Measurements from ENCODE around the gene EFR3B.

GRCh38 chr2:25090801-25091200 is 48.9 kb downstream of the EFR3B start:
- no peak for TF ChIP-seq ZNF644 (CRISPR knock-in tag; IDR thresholded peaks at IDR 0.05; ENCODE audit: low read depth)
- TF ChIP-seq CTCF (CRISPR knock-in tag; IDR thresholded peaks at IDR 0.05) = no peak
- no peak for TF ChIP-seq GTF2F1 (IDR thresholded peaks at IDR 0.05; ENCODE audit: low read length)
- TF ChIP-seq ZNF367 (CRISPR knock-in tag; IDR thresholded peaks at IDR 0.05; ENCODE audit: borderline replicate concordance) = no peak
- TF ChIP-seq TAF1 (CRISPR knock-in tag; IDR thresholded peaks at IDR 0.05) = no peak
- TF ChIP-seq, protein P1, sequence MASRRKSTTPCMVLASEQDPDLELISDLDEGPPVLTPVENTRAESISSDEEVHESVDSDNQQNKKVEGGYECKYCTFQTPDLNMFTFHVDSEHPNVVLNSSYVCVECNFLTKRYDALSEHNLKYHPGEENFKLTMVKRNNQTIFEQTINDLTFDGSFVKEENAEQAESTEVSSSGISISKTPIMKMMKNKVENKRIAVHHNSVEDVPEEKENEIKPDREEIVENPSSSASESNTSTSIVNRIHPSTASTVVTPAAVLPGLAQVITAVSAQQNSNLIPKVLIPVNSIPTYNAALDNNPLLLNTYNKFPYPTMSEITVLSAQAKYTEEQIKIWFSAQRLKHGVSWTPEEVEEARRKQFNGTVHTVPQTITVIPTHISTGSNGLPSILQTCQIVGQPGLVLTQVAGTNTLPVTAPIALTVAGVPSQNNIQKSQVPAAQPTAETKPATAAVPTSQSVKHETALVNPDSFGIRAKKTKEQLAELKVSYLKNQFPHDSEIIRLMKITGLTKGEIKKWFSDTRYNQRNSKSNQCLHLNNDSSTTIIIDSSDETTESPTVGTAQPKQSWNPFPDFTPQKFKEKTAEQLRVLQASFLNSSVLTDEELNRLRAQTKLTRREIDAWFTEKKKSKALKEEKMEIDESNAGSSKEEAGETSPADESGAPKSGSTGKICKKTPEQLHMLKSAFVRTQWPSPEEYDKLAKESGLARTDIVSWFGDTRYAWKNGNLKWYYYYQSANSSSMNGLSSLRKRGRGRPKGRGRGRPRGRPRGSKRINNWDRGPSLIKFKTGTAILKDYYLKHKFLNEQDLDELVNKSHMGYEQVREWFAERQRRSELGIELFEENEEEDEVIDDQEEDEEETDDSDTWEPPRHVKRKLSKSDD (CRISPR knock-in tag; IDR thresholded peaks at IDR 0.05; ENCODE audit: low read depth) = no peak
- no peak for TF ChIP-seq NR2C2 (CRISPR knock-in tag; IDR thresholded peaks at IDR 0.05; ENCODE audit: borderline replicate concordance)
- TF ChIP-seq JUND (CRISPR knock-in tag; IDR thresholded peaks at IDR 0.05) = no peak
- no peak for TF ChIP-seq ZBTB21 (CRISPR knock-in tag; IDR thresholded peaks at IDR 0.05)
